HG03378 (cell line): ENCODE data around the gene SLC22A25.
"Not testable (repeated sequence)": the region's sequence is repeated elsewhere in the genome, so short reads cannot be mapped to it uniquely, and the experiment has no call there.

Experiments
- ATAC-seq: cut with Tn5 transposase; IDR thresholded peaks from one replicate; pipeline ENCODE4 v1.9.1; 2021; ENCODE audit warnings: mild to moderate bottlenecking, moderate library complexity; ENCODE audit not compliant: unreplicated experiment

The SLC22A25 gene

GRCh38 chr11:63243533-63243932 lies at the start of gene SLC22A25:
TSS of gene SLC22A25 (minus strand) at chr11:63243599. CDS start at chr11:63229652, 13,947 bp downstream.
- ATAC-seq, result no peak

- ATAC-seq, result no peak
These were observed 46.9 kb upstream of the SLC22A25 start for GRCh38 chr11:63290285-63290684.

DNA sequence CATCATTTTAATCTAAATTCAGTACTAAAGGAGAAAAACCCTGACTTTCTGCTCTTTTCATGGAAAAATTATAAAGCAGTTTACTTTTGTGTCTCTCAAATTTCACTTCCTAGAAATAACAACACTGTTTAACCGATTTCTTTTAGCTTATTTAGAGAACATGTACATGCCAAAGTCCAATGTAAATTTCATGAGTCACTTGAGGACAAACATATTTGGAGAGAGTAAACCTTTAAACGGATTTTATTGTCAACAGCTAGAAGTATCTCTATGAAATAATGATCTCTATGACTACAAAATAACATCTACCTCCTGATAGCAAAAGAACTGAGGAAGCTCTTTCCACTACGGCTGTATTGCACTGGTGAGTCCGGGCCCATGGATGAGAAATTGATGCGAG lies 46.3 kb upstream of the SLC22A25 start:
- no peak for ATAC-seq

DNA sequence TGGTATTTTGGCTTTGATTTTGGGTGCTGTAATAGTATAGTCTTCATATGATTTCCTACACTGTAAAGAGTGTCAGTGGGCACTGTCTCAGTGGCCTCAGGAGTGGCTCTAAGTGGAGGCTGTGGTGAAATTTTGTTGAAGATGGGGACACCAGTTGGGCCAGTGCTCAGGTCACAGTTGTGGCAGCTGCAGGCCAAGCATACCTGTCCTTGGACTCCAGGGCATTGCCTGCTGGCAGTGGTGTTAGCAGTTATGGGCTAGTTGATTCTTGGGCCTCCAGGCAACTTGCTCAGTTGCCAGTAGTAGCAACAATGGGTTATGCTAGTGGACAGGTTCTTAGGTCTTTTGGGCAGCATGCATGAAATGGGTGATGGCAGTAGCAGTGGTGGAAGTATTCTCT lies 39.2 kb upstream of the SLC22A25 start:
- ATAC-seq, result no peak

- no peak for ATAC-seq
These were observed 37.5 kb upstream of the SLC22A25 start for GRCh38 chr11:63280920-63281319.

GRCh38 chr11:63277345-63277943 lies 34.0 kb upstream of the SLC22A25 start:
- ATAC-seq, result no peak

- no peak for ATAC-seq
These were observed 31.4 kb upstream of the SLC22A25 start for GRCh38 chr11:63274776-63275175.

- no peak for ATAC-seq
These were observed 30.3 kb upstream of the SLC22A25 start for GRCh38 chr11:63273685-63274084.

- ATAC-seq, result no peak
These were observed 19.1 kb upstream of the SLC22A25 start for GRCh38 chr11:63262547-63262946.

DNA sequence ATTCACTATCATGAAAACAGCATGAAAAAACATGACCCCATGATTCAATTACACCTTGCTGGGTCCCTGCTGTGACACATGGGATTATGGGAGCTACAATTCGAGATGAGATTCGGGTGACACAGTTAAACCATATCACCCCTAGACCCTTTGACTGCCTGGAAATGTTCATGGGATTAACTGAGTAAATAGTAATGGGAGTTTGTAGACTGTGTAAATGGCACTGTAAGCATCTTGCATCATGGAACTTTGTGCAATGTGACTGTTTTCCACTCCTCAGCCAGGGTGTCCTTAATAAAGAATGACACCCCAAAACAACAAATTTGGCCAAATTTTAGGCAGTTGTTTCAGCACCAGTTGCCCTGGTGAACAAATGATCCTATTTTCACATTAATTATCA lies 7.9 kb upstream of the SLC22A25 start:
- no peak for ATAC-seq

GRCh38 chr11:63250162-63251050 lies 7.0 kb upstream of the SLC22A25 start:
- no peak for ATAC-seq

- no peak for ATAC-seq
These were observed 5.6 kb upstream of the SLC22A25 start for GRCh38 chr11:63248966-63249365.

DNA sequence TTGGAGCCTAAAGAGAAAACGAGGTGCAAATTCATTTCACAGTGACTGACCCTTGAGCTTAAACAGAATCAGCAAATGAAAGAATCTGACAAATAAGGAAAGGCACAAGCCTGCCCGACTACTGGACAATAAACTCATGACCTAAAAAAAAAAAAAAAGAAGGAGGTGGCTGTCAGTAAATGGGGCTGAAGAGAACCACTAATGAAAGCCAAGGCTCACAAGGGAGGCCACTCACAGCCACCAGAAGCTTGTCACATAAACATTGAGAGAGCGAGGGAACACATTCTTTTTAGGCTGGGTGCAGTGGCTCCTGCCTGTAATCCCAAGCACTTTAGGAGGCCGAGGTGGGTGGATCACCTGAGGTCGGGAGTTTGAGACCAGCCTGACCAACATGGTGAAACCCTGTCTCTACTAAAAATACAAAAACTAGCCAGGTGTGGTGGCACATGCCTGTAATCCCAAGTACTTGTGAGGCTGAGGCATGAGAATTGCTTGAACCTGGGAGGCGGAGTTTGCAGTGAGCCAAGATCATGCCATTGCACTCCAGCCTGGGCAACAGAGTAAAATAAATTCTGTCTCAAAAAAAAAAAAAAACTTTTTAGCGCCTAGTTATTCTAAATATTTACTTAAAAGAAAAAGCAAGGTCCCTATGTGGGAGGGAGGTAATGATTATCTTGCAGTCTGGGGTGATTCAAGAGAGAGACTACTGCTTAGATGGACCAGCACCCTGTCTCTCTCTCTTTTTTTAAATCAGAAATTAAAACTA lies 4.0 kb upstream of the SLC22A25 start:
- not testable (repeated sequence) for ATAC-seq

DNA sequence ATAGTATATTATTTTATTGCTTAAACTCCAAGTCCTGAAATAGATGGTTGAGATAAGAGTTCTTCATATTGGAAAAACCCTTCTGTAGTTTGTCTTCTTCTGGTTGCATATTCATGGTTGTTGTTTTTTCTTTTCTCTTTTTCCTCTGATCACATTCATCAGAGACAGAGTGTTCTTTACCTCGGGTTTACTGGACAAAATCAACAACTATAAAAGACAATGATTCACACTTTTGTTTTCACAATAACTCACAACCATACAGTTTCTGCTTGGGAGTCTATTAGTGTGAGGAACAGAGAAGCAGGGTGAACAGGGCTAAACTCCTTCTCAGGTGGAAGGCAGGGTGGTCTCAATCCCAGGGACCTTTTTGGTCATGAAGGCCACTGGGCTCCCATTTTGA lies 2.6 kb upstream of the SLC22A25 start:
- ATAC-seq, result no peak

- ATAC-seq, result no peak
These were observed 1.5 kb upstream of the SLC22A25 start for GRCh38 chr11:63244862-63245261.

DNA sequence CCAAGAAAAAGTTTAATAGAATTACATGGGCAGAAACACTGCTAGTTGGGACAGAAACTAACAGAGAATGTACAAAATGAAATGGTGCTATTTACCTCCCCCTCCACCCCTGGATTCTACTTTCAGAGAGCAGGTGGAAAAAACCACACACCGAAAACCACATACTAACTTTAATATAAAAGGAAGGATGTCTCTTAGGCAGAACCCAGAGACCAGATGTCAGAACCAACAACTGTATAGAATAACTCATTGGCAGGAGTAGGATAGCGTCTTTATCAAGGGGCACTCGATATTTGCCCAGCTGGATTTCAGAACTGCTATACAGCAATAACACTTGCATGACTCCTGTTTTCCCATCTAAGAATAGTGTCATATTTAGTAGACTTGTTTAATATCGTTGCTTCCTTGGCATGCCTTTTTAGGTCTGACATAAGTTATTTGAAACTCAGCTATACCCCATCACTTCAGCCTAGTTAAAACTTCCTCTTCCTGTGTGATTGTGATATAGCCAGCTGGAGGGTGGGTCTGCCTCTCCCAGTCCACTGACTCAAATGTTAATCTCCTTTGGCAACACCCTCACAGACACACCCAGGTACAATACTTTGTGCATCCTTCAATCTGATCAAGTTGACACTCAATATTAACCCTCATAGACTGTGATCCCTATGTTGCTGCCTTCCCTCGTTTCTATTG lies 1.2 kb downstream of the SLC22A25 start:
- ATAC-seq, result no peak

GRCh38 chr11:63240791-63241379 lies 2.5 kb downstream of the SLC22A25 start:
- no peak for ATAC-seq

- no peak for ATAC-seq
These were observed 3.3 kb downstream of the SLC22A25 start for GRCh38 chr11:63240098-63240497.

GRCh38 chr11:63239254-63239653 lies 4.1 kb downstream of the SLC22A25 start:
- ATAC-seq, result no peak

GRCh38 chr11:63237413-63237812 lies 6.0 kb downstream of the SLC22A25 start:
- no peak for ATAC-seq
